GM18502 (cell line): ENCODE data around the gene KCNE5.
"Not testable (repeated sequence)": the region's sequence is repeated elsewhere in the genome, so short reads cannot be mapped to it uniquely, and the experiment has no call there.

Source experiments
- ATAC-seq: cut with Tn5 transposase; IDR thresholded peaks from one replicate; pipeline ENCODE4 v1.9.1; 2021; ENCODE audit warnings: mild to moderate bottlenecking; ENCODE audit not compliant: unreplicated experiment, poor library complexity

KCNE5 gene

DNA sequence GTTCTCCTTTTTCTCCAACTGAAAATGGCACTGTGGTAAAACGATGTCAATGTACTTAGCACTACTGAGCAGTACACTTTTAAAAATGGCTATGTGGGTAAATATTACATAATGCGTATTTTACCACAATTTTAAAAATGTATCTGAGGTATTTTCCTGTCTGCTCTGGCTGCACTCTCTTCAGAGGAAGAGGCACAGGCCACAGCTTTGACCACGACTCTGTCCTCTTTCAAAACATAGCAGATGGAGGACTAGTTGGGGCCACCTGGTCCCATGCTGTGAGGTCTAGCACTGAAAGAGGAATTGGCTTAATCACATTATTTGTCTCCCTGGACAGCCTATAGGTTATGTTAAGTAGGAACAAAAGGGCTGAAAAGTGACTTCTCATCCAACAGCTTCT lies 5.2 kb downstream of the KCNE5 start:
- no peak for ATAC-seq

DNA sequence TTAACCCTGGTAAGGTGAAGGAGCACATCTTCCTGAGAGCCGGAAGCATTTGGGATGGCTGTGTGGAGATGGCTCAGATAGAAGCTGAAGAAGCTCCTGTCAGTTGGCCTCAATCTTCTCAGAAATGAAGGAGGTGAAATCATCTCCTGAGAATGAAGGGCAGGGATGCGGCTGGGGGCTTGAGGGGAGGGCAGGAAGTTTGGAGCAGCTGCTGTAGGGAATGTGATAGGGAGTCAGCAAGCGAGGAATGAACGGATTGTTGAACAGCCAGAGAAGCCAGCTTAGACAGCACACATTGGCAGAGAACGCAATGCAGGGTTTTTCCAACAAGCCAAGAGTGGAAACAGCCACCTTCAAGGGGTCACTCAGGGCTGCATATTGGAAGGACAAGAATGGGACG lies 10.0 kb downstream of the KCNE5 start:
- ATAC-seq: no peak

DNA sequence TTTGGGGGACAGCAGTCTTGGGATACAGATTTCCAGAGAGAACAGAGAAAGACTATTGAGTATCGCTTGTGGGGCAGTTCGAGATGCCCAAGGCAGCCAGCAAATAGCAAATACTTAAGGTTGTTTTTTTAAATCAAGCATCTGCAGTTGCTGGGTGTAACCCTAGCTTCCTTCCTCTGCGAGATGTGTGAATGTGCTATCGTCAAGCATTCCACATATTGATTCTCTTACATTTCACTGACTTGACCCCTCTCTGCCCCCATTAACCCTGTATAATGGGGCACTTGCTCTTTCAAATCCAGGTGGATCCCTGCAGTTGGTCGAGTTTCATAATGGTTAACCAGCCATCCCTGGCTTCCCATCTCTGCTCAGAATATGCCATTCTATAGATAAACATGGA lies 23.5 kb downstream of the KCNE5 start:
- no peak for ATAC-seq

DNA sequence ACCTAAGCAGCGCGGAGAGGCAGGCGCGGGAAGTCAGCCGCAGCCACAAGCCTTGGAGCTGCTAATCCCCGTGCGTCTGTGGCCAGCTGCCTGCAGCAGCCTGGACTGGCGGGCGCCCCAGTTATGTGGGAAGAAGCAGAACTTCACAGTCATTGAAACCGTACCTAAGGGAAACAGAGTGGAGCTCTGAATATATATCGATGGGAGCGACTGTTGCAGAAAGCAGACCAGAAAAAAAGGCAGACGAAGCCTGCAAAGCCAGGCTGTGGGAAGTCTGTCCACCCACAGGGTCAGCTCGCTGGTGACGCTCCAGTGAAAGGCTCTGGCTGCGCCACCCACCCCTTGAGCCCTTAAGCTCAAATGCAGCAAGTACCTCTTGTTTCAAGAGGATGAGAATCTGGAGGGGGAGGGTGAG lies 24.7 kb downstream of the KCNE5 start:
- no peak for ATAC-seq

- no peak for ATAC-seq
These were observed 29.0 kb downstream of the KCNE5 start for GRCh38 chrX:109596015-109596414.

DNA sequence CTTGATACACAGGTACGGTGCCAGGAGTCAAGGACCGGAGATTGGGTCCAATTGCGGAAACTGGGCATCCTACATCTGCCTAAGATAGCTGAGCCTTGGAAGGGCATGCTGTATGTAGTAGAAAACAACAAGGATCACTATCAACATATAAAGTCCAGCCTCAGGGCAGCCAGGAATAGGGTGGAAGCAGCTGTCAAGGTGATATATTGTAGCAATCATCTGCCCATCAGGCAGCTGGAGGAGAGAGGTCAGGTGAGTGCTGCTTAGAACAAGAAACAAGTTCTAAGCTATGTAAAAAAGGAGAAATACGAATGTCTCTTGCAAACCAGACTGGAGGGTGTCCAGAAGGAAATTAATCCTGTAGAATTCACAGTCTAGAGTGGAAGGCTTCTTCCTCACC lies 34.8 kb downstream of the KCNE5 start:
- ATAC-seq: no peak

DNA sequence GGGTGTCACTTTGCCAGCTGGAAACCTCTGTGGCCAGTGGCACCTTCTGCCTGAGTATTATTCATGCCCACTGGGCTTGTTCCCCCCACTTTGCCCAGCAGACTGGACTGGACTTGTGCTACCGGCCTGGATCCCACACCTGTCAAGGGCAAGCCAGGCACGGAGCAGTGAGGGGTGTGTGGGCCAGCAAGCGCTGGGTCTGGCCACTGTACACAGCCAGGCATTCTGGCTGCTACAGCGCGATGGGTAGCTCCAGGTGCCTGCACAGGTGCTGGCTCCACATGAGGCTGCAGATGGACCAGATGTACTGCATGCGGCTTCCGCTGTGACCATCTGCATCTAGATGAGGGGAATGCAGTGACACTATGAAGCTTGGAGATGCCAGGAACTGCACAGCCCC lies 39.5 kb downstream of the KCNE5 start:
- no peak for ATAC-seq

DNA sequence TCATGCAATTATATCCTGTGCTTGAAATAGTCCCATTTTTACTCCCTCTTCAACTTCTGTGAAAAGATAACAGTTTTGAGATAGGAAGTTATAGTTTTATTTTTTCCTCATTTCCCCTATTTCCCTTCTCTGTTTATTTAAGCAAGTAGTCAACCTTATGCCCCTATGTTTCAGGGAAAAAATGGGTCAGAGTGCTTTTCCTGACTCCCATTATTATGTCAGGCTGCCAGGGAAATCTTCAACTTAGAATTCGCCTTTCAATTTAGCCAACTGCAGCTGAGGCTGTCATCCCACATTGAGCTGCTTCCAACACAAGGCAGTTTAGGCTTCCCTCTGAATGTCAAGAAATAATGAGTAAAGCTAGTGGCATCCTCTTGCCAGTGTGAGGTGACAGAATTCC lies 46.1 kb downstream of the KCNE5 start:
- no peak for ATAC-seq

GRCh38 chrX:109577055-109577454 lies 47.9 kb downstream of the KCNE5 start:
- ATAC-seq: no peak

DNA sequence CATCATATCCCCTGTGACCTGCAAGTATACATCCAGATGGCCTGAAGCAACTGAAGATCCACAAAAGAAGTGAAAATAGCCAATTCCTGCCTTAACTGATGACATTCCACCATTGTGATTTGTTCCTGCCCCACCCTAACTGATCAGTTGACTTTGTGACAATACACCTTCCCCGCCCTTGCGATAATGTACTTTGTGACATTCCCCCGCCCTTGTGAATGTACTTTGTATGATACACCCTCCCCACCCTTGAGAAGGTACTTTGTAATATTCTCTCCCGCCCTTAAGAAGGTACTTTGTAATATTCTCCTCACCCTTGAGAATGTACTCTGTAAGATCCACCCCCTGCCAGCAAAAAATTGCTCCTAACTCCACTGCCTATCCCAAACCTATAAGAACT lies 48.9 kb downstream of the KCNE5 start:
- ATAC-seq: not testable (repeated sequence)
